Psoas muscle (tissue), 8 donors: Measurements from ENCODE around the gene NSF. TPM values are rescaled to one million over a fixed set of nuclear protein-coding genes. Genes with fewer than 3 reads are reported as not detected.
"Not testable (repeated sequence)": the region's sequence is repeated elsewhere in the genome, so short reads cannot be mapped to it uniquely, and the experiment has no call there.

Source experiments
- ATAC-seq, 4 donors: fragments of 200-7000 bp; cut with Tn5 transposase; one replicate each; pipeline ENCODE4 v1.9.1; 2020; ENCODE audit warnings: moderate library complexity in 3 of 4, mild to moderate bottlenecking in 2 of 4
- DNase-seq, 2 donors: peaks; one replicate each; pipeline ENCODE4 v3.0.0-alpha.2; 2020
- H3K27ac ChIP-seq: fragments of 200-600 bp; one replicate; pipeline ENCODE4 v1.8.0; 2022
- H3K27me3 ChIP-seq, 3 donors: fragments of 200-600 bp in 1 of 3; one replicate each; pipeline versions ENCODE4 v1.6.1 to v1.8.0; 2013 to 2022; ENCODE audit warnings: low read length in 2 of 3, mild to moderate bottlenecking in 2 of 3, moderate library complexity in 1 of 3; ENCODE audit not compliant: insufficient read depth in 3 of 3
- H3K36me3 ChIP-seq, 2 donors: fragments of 200-600 bp in 1 of 2; one replicate each; pipeline versions ENCODE4 v1.6.1 to v1.8.0; 2013 to 2022; ENCODE audit warnings: low read depth in 1 of 2, mild to moderate bottlenecking in 1 of 2, moderate library complexity in 1 of 2; ENCODE audit not compliant: insufficient read depth in 1 of 2
- H3K4me1 ChIP-seq: fragments of 200-600 bp; one replicate; pipeline ENCODE4 v1.8.0; 2022
- H3K4me3 ChIP-seq: fragments of 200-600 bp; one replicate; pipeline ENCODE4 v1.8.0; 2022; ENCODE audit warnings: mild to moderate bottlenecking
- H3K9me3 ChIP-seq: fragments of 200-600 bp; one replicate; pipeline ENCODE4 v1.8.0; 2022
- WGBS, 3 donors: extraction: QIAGEN DNeasy Blood & Tissue Kit; methylation state at CpG; one replicate each; pipeline versions ENCODE4 v1.1.6 to v1.1.7; 2013; 5-methylcytosine and 5-hydroxymethylcytosine counted together
- intact Hi-C, 2 donors: fragments of 100-400 bp; cut with DNase I; formaldehyde crosslinking; loops; one replicate each; pipeline versions ENCODE4 v1.11.0 to v1.14.2; 2022
- long read RNA-seq, 2 donors: library from polyadenylated mRNA; unstranded; transcript quantifications; one replicate each; pipeline ENCODE4 v2.0.0, GENCODE V29; 2021
- polyA plus RNA-seq, 3 donors: library from polyadenylated mRNA; stranded (reverse); fragments of 200-250 nt; gene quantifications; one replicate each; pipeline ENCODE4 v1.2.3, GENCODE V29; 2013
- total RNA-seq, 4 donors: library from RNA; stranded (reverse); fragmentation: NEBNext Ultra II Directional in 2 of 4; extraction: Animal tissue kit (Norgen Biotek cat#: 25700) in 2 of 4; gene quantifications; one replicate each; pipeline versions ENCODE4 v1.2.1 to v1.2.4, GENCODE V29; 2021 to 2023
- donor health status: healthy with polysubstance abuse.
- donor health status: DM: no; HTN: no; CAD: no; lungs with moderate emphysema.
- donor health status: Bipolar disorder and iron deficiency.
- donor health status: healthy.
- donor health status: DM: yes; HTN: yes; CAD: no.
- donor health status: DM: no; HTN: no; CAD: no.
- donor health status: DM: no; HTN: no; CAD: no.
- donor health status: DM: yes; HTN: yes; CAD: no.

NSF gene
- total RNA-seq (100 to 1,000 TPM in 1 of 4 donors, 10 to 100 TPM in 3; 19.7 to 103 (median 47.0) TPM), polyA plus RNA-seq (10 to 100 TPM; 19.3 to 40.2 (median 21.8) TPM)
- long read RNA-seq, donor 1, transcript NSF-201 (21 exons, 3,983 nt), result major isoform, 98 of 131 reads
- long read RNA-seq, donor 1, transcript NSF-206 (20 exons, 2,667 nt), result minor isoform, 8 of 131 reads
- long read RNA-seq, donor 1, partial matches to known transcripts, result 12 of 131 reads
- long read RNA-seq, donor 1, other reads (novel, unspliced or antisense), result 13 of 131 reads
- long read RNA-seq, donor 2, transcript NSF-201 (21 exons, 3,983 nt), result major isoform, 95 of 129 reads
- long read RNA-seq, donor 2, transcript NSF-206 (20 exons, 2,667 nt), result minor isoform, 9 of 129 reads
- long read RNA-seq, donor 2, partial matches to known transcripts, result 10 of 129 reads
- long read RNA-seq, donor 2, other reads (novel, unspliced or antisense), result 15 of 129 reads

GRCh38 chr17:46590157-46591146 lies at the start of gene NSF:
NSF (plus strand) TSS chr17:46590669; CDS start chr17:46590776, 107 bp downstream.
- intact Hi-C loops, H3K27me3 ChIP-seq: not testable (repeated sequence)

DNA sequence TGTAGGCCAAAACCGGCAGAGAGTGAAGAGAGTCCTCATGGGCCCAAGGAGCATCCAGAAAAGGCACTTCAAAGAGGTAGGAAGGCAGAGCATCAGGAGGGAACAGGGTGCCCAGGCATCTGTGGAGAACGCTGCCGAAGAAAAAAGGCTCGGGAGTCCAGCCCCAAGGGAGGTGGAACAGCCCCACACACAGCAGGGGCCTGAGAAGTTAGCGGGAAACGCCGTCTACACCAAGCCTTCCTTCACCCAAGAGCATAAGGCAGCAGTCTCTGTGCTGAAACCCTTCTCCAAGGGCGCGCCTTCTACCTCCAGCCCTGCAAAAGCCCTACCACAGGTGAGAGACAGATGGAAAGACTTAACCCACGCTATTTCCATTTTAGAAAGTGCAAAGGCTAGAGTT lies 41.9 kb upstream of the NSF start:
- intact Hi-C loops, H3K4me1 ChIP-seq, H3K27ac ChIP-seq, ATAC-seq, H3K36me3 ChIP-seq, H3K9me3 ChIP-seq, H3K4me3 ChIP-seq, DNase-seq, H3K27me3 ChIP-seq: not testable (repeated sequence)
- 88 to 94% (median 92%) methylated on average over 9 of the region's 10 CpGs for WGBS, 3 donors

More at GRCh38 chr17:46590157-46591146, at the start of gene NSF:
- no CpG with 5 or more reads among the region's 95 CpGs for WGBS, 3 donors
- H3K4me1 ChIP-seq, H3K4me3 ChIP-seq, H3K36me3 ChIP-seq, DNase-seq, H3K27ac ChIP-seq, H3K9me3 ChIP-seq: not testable (repeated sequence)
- peak; percentile 89 to 94 (median 92) for ATAC-seq

GRCh38 chr17:46559155-46559554 lies 31.3 kb upstream of the NSF start:
- H3K27me3 ChIP-seq, intact Hi-C loops, H3K4me3 ChIP-seq, H3K27ac ChIP-seq, DNase-seq, H3K9me3 ChIP-seq, H3K4me1 ChIP-seq, ATAC-seq, H3K36me3 ChIP-seq: not testable (repeated sequence)
- no CpG with 5 or more reads among the region's 20 CpGs for WGBS, 3 donors

- H3K4me1 ChIP-seq, DNase-seq, H3K27me3 ChIP-seq, H3K9me3 ChIP-seq, H3K27ac ChIP-seq, intact Hi-C loops, H3K36me3 ChIP-seq, H3K4me3 ChIP-seq: not testable (repeated sequence)
- ATAC-seq, result peak; percentile 73 to 89 (median 86)
- WGBS, 3 donors, result no CpG with 5 or more reads among the region's 3 CpGs
Measured at GRCh38 chr17:46560048-46560447, 30.4 kb upstream of the NSF start.

- DNase-seq, H3K27ac ChIP-seq, H3K4me1 ChIP-seq, H3K27me3 ChIP-seq, intact Hi-C loops, H3K9me3 ChIP-seq, H3K36me3 ChIP-seq, H3K4me3 ChIP-seq: not testable (repeated sequence)
- peak; percentile 67 to 89 (median 82) for ATAC-seq
- no CpG with 5 or more reads among the region's 2 CpGs for WGBS, 3 donors
Measured at GRCh38 chr17:46566284-46566683, 24.2 kb upstream of the NSF start.

- H3K4me3 ChIP-seq, DNase-seq, H3K36me3 ChIP-seq, H3K4me1 ChIP-seq, ATAC-seq, H3K27ac ChIP-seq, intact Hi-C loops, H3K27me3 ChIP-seq, H3K9me3 ChIP-seq: not testable (repeated sequence)
- WGBS, 3 donors, result no CpG with 5 or more reads among the region's 1 CpG
Measured at GRCh38 chr17:46566980-46567379, 23.5 kb upstream of the NSF start.

- H3K27me3 ChIP-seq, H3K27ac ChIP-seq, H3K36me3 ChIP-seq, H3K9me3 ChIP-seq, H3K4me1 ChIP-seq, H3K4me3 ChIP-seq, DNase-seq, intact Hi-C loops: not testable (repeated sequence)
- ATAC-seq, result peak in 2 of 4 donors; percentile 12 to 27
- WGBS, 3 donors, result no CpG with 5 or more reads among the region's 4 CpGs
Measured at GRCh38 chr17:46571796-46572195, 18.7 kb upstream of the NSF start.

GRCh38 chr17:46579083-46580075 lies 11.1 kb upstream of the NSF start, which contains the start of gene ARL17A:
ARL17A (minus strand) TSS chr17:46579691; CDS start chr17:46576322, 3,369 bp downstream.
- H3K4me1 ChIP-seq, H3K27me3 ChIP-seq, H3K9me3 ChIP-seq, H3K27ac ChIP-seq, H3K36me3 ChIP-seq, intact Hi-C loops: not testable (repeated sequence)
- peak; percentile 93 to 96 (median 94) for ATAC-seq
- DNase-seq, result peak; percentile 87 to 88
- peak within 1 kb of the TSS; percentile 44 for H3K4me3 ChIP-seq
- 0% methylated on average over 4 to 10 of the region's 65 CpGs for WGBS, 3 donors

GRCh38 chr17:46580082-46580481 lies 10.4 kb upstream of the NSF start:
- WGBS, 3 donors, result 5 to 25% (median 22%) methylated on average over 1 to 9 of the region's 18 CpGs

GRCh38 chr17:46585444-46585843 lies 5.0 kb upstream of the NSF start:
- WGBS, 3 donors, result no CpG with 5 or more reads among the region's 3 CpGs
- H3K27me3 ChIP-seq, H3K4me3 ChIP-seq, ATAC-seq, H3K9me3 ChIP-seq, DNase-seq, H3K36me3 ChIP-seq, H3K4me1 ChIP-seq, H3K27ac ChIP-seq, intact Hi-C loops: not testable (repeated sequence)

More at GRCh38 chr17:46580082-46580481, 10.4 kb upstream of the NSF start:
- H3K36me3 ChIP-seq, ATAC-seq, H3K9me3 ChIP-seq, DNase-seq, intact Hi-C loops, H3K27ac ChIP-seq, H3K27me3 ChIP-seq, H3K4me1 ChIP-seq: not testable (repeated sequence)
- peak overlapping the region; percentile 44 for H3K4me3 ChIP-seq
